Measurements from ENCODE around the gene C2CD4C.
"Not testable (repeated sequence)": the region's sequence is repeated elsewhere in the genome, so short reads cannot be mapped to it uniquely, and the experiment has no call there.

The C2CD4C gene

GRCh38 chr19:408902-409515 lies at the start of gene C2CD4C:
Gene C2CD4C, minus strand, starts transcription at chr19:409147. Its CDS starts 786 bp downstream, at chr19:408361.
- DNase-seq (ENCODE audit: low read depth, low spot score): no peak

- DNase-seq (ENCODE audit: low read depth, low spot score): no peak
Measured at GRCh38 chr19:458091-459042, 49.4 kb upstream of the C2CD4C start.

GRCh38 chr19:457636-458035 lies 48.7 kb upstream of the C2CD4C start:
- DNase-seq (ENCODE audit: low read depth, low spot score): no peak

GRCh38 chr19:456547-457110 lies 47.7 kb upstream of the C2CD4C start:
- DNase-seq (ENCODE audit: low read depth, low spot score): no peak

- DNase-seq (ENCODE audit: low read depth, low spot score): no peak
Measured at GRCh38 chr19:455851-456546, 47.1 kb upstream of the C2CD4C start.

GRCh38 chr19:455031-455705 lies 46.2 kb upstream of the C2CD4C start:
- no peak for DNase-seq (ENCODE audit: low read depth, low spot score)

GRCh38 chr19:453606-454005 lies 44.7 kb upstream of the C2CD4C start:
- no peak for DNase-seq (ENCODE audit: low read depth, low spot score)

GRCh38 chr19:452829-453228 lies 43.9 kb upstream of the C2CD4C start:
- no peak for DNase-seq (ENCODE audit: low read depth, low spot score)

- not testable (repeated sequence) for DNase-seq (ENCODE audit: low read depth, low spot score)
Measured at GRCh38 chr19:450912-451481, 42.0 kb upstream of the C2CD4C start.

- no peak for DNase-seq (ENCODE audit: low read depth, low spot score)
Measured at GRCh38 chr19:449916-450315, 41.0 kb upstream of the C2CD4C start.

- no peak for DNase-seq (ENCODE audit: low read depth, low spot score)
Measured at GRCh38 chr19:447816-448560, 39.0 kb upstream of the C2CD4C start.

GRCh38 chr19:447064-447426 lies 38.1 kb upstream of the C2CD4C start:
- DNase-seq (ENCODE audit: low read depth, low spot score): no peak

GRCh38 chr19:444677-445210 lies 35.8 kb upstream of the C2CD4C start:
- no peak for DNase-seq (ENCODE audit: low read depth, low spot score)

GRCh38 chr19:443005-443404 lies 34.1 kb upstream of the C2CD4C start:
- no peak for DNase-seq (ENCODE audit: low read depth, low spot score)

- no peak for DNase-seq (ENCODE audit: low read depth, low spot score)
Measured at GRCh38 chr19:442085-442484, 33.1 kb upstream of the C2CD4C start.

GRCh38 chr19:441213-441836 lies 32.4 kb upstream of the C2CD4C start:
- DNase-seq (ENCODE audit: low read depth, low spot score): no peak

- no peak for DNase-seq (ENCODE audit: low read depth, low spot score)
Measured at GRCh38 chr19:440391-441212, 31.7 kb upstream of the C2CD4C start.

- DNase-seq (ENCODE audit: low read depth, low spot score): no peak
Measured at GRCh38 chr19:439167-439900, 30.4 kb upstream of the C2CD4C start.
